Neutrophil (primary cell): ENCODE measurements around the gene RNF157.

Experiments used
- H3K27ac ChIP-seq: fragments of 200-600 bp; sonication (generic); 2 replicates; pipeline ENCODE4 v1.5.1; 2016; ENCODE audit warnings: mild to moderate bottlenecking, moderate library complexity
- H3K27me3 ChIP-seq: fragments of 200-600 bp; sonication (generic); 2 replicates; pipeline ENCODE4 v1.6.0; 2016; ENCODE audit warnings: mild to moderate bottlenecking
- H3K36me3 ChIP-seq: fragments of 200-600 bp; sonication (generic); 2 replicates; pipeline ENCODE4 v1.5.1; 2017
- H3K4me1 ChIP-seq, 2 experiments: fragments of 200-600 bp in 1 of 2; sonication (generic) in 1 of 2; 1 replicate in 1 of 2; 2 replicates in 1 of 2; pipeline versions ENCODE4 v1.5.1 to v1.6.1; 2013 to 2016; ENCODE audit warnings: low read depth in 1 of 2, low read length in 1 of 2, mild to moderate bottlenecking in 1 of 2, moderate library complexity in 1 of 2; ENCODE audit not compliant: control insufficient read depth in 1 of 2, insufficient read depth in 1 of 2
- H3K4me3 ChIP-seq, 2 experiments: fragments of 200-600 bp in 1 of 2; sonication (generic) in 1 of 2; 1 replicate in 1 of 2; 2 replicates in 1 of 2; pipeline ENCODE4 v1.5.1; 2013 to 2016; ENCODE audit warnings: low read depth in 1 of 2, low read length in 1 of 2, mild to moderate bottlenecking in 1 of 2, moderate library complexity in 1 of 2
- H3K9me3 ChIP-seq: fragments of 200-600 bp; sonication (generic); 2 replicates; pipeline ENCODE4 v1.5.1; 2016
- TF ChIP-seq, protein P1 (sequence below): fragments of 200-600 bp; sonication (generic); IDR thresholded peaks from 2 replicates; pipeline ENCODE4 v1.5.1; 2016; ENCODE audit warnings: antibody characterized with exemption

The RNF157 gene

DNA sequence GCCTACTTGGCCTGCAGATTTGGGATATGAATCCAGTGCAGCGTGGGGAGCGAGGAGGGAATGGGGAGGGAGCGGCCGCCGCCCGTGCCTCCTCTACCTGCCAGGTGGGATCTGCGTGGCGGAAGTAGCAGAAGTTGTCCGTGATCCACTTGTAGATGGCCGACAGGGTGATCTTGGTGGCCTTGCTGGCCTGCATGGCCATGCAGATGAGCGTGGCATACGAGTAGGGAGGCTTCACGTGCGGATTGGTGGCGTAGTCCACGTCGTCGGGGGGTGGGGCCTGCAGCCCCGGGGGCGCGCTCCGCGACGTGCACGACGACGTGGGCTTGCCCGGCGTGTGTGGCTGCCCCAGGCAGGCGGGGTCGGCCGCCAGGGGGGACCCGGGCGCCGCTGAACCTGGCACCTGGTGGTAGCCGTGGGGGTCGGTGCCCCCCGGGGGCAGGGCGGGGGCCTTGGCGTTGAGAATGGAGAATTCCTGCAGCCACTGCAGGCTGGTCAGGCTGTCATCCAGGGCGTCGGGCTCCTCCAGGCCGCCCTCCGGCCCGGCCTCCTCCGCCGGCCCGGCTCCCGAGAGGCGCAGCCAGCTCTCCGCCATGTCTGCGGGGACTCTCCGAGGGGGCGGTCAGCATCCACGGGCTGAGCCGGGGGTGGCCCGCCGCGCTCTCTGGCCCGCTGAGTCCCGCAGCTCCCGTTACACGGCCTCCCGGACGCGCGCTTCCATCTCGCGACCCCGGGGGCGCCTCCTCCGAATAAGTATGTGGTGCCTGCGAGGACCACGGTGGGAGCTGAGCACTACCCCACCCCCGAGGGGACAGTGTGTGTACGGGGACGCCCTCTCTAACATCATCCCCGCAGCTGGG lies 100.3 kb downstream of the RNF157 start:
- Histone ChIP-seq H3K4me1 (peaks cover 33 to 37% of the 10 kb centered on the region in 2 experiments), H3K4me3 (peak overlapping the region in 1 of 2 experiments; percentile 3)
- TF ChIP-seq, protein P1, sequence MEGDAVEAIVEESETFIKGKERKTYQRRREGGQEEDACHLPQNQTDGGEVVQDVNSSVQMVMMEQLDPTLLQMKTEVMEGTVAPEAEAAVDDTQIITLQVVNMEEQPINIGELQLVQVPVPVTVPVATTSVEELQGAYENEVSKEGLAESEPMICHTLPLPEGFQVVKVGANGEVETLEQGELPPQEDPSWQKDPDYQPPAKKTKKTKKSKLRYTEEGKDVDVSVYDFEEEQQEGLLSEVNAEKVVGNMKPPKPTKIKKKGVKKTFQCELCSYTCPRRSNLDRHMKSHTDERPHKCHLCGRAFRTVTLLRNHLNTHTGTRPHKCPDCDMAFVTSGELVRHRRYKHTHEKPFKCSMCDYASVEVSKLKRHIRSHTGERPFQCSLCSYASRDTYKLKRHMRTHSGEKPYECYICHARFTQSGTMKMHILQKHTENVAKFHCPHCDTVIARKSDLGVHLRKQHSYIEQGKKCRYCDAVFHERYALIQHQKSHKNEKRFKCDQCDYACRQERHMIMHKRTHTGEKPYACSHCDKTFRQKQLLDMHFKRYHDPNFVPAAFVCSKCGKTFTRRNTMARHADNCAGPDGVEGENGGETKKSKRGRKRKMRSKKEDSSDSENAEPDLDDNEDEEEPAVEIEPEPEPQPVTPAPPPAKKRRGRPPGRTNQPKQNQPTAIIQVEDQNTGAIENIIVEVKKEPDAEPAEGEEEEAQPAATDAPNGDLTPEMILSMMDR, result no peak

DNA sequence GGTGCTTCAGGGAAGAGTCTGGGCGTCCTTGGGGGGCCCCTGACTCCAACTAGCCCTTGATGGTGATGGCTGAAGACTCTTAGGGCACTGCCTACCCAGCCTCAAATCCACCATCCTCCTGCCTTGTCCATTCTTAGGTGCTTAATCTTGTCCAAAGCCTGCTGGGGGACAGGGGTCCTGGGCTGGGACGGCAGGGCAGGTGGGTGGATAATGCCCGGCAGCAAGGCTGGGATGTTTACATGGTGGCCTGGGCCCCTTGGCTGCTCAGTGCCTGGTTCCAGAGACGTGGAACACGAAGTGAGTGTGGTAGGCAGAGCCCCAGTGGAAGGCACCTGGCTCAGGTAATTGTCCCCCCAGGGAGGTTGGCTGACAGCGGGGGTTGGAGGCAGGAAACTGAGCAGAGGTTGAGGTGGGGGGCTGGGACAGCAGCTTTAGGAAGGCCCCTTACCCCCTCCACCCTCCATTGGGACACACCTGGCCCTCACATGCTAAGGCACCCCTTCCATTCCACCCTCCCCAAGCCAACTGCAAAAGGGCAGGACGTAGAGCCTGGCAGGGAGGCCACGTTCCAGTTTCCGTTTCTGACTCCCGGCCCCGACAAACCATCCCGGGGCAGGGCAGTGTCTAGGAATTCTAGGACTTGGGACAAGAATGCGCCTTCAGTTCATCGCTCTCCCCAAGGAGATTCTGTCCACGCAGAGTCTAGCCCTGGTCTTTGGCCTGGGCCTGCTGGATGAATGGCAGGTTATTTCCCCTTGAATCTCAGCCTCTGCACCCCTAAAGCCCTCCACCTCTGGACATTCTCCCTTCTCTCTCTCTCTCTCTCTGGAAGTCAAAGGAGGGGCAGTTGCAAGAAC lies 101.2 kb downstream of the RNF157 start:
- Histone ChIP-seq H3K4me3 (no peak overlapping the region), H3K36me3 (no peaks in the 10 kb centered on the region), H3K4me1 (peaks cover 31% of the 10 kb centered on the region in 2 experiments), H3K27ac (no peak overlapping the region), H3K9me3 (no peaks in the 10 kb centered on the region), H3K27me3 (peaks cover 66% of the 10 kb centered on the region)
- TF ChIP-seq, protein P1, result no peak

More for the DNA sequence above, 100.3 kb downstream of the RNF157 start:
- Histone ChIP-seq H3K36me3 (no peaks in the 10 kb centered on the region), H3K27ac (no peak overlapping the region), H3K27me3 (peaks cover 66% of the 10 kb centered on the region), H3K9me3 (no peaks in the 10 kb centered on the region)

DNA sequence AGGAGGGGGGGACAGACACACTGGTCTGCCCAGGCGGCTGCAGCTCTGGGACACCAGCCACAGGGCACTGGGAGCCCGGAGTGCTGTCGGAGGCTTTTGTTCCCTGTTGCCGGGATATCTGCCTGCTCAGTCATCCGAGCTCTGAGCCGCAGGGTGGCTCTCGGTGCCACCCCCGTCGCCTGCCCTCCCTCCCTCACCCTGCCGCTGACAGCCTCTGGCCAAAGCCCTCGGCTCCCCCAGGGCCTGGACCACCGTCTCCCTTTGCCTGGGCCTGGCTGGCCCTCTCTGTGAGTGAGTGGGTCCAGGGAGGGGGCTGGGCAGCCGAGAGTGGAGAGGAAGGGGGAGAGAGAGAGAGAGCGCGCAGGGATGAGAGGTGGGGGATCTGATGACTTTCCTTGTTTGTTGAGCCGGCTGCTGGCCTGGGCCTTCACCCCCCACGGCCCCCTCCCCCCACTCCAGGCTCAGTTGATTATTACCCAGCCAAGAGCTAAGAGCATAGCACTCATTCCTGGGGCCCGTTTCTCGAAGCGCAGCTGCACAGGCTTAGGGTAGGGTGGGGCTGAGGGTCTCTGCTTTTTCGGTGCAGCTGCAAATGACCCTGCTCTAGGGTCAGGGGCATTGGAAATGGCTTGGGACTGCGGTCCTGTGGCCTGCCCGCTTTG lies 101.9 kb downstream of the RNF157 start:
- H3K4me1 ChIP-seq, result peaks cover 24 to 25% of the 10 kb centered on the region in 2 experiments

DNA sequence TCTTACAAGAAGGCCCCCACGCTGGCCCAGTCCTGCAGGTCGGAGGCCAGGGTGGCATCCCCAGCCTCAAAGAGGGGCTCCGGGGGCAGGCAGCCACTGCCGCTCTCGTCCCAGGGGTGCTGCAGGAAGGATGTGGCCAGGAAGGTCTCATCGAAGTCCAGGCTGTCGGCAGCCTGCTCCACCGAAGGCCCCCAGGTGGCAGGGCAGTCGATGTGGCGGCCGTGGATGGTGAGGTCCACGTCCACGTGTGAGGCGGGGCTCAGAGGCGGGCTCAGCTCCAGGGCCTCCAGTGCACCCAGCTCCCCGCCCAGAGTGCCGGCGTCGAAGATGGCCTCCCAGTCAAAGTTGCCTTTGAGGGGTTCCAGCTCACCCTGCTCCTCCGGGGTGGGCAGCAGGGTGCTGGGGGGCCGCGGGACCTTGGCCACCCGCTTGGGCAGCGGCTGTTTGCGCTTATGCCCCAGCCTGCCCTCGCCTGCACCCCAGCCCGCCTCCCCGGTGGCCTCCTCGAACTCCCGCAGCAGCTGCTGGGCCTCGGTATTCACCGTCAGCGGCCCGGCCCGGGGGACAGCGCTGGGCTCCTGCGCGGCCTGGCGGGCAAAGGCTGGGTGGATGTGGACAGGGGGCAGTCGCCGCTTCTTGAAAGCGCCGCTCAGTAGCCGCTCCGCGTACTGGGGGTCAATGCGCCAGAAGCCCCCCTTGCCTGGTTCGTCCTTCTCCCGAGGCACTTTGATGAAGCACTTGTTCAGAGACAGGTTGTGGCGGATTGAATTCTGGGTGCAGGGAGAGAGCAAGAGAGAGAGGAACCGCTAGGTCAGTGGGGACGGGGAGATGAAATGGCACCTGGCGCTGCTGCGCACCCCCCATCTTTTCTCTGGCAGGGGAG lies 102.7 kb downstream of the RNF157 start:
- peaks cover 59% of the 10 kb centered on the region for H3K27me3 ChIP-seq

More for the DNA sequence above, 101.9 kb downstream of the RNF157 start:
- Histone ChIP-seq H3K36me3 (no peaks in the 10 kb centered on the region), H3K4me3 (no peak overlapping the region), H3K27me3 (peaks cover 66% of the 10 kb centered on the region), H3K9me3 (no peaks in the 10 kb centered on the region), H3K27ac (no peak overlapping the region)
- TF ChIP-seq, protein P1, result no peak

More for the DNA sequence above, 102.7 kb downstream of the RNF157 start:
- H3K4me3 ChIP-seq, result no peak overlapping the region
- TF ChIP-seq, protein P1, result no peak
- H3K36me3 ChIP-seq, result no peaks in the 10 kb centered on the region
- no peaks in the 10 kb centered on the region for H3K9me3 ChIP-seq
- H3K4me1 ChIP-seq, result peaks cover 21 to 23% of the 10 kb centered on the region in 2 experiments
- H3K27ac ChIP-seq, result no peak overlapping the region
